ENCODE results near the gene CCN5. TPM values are rescaled to one million over a fixed set of nuclear protein-coding genes. Genes with fewer than 3 reads are reported as not detected.
"Not testable (repeated sequence)": the region's sequence is repeated elsewhere in the genome, so short reads cannot be mapped to it uniquely, and the experiment has no call there.

The CCN5 gene, protein sequence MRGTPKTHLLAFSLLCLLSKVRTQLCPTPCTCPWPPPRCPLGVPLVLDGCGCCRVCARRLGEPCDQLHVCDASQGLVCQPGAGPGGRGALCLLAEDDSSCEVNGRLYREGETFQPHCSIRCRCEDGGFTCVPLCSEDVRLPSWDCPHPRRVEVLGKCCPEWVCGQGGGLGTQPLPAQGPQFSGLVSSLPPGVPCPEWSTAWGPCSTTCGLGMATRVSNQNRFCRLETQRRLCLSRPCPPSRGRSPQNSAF
- not detected for total RNA-seq (ENCODE audit: unreplicated experiment)
- long read RNA-seq = 0 reads

DNA sequence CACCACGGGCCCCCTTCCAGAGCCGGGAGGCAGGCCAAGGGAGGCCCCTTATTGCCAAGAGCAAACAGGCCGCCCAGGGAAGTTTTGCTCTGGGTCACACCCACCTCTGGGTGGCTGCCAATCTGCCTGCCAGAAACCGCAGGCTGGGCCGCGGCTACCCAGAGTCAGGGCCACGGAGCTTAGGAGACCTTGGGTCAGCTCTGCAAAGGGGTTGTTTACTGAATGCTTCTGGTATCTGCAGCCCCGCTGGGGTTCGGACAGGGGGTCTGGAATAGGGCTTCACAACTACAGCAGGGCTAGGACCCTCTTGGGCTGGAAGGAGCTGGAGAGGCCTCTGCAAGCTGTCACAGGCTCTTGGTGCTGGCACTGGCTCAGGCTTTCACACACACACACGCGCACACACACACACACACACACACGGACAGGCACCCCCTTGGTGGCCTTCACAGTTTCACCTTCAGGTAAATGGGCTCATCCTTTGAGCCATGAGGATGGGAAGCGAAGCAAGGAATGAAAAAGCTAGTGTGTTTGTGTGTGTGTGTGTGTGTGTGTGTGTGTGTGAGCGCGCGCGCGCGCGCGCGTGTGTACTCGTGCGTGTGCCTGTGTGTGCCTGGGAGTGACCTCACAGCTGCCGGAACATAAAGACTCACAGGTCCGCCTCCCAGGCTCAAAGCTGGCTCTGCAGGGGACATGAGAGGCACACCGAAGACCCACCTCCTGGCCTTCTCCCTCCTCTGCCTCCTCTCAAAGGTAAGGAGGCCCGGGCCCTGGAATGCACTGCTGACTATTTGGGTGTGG is at the start of gene CCN5:
Gene CCN5, plus strand, starts transcription at position 669 of the 798 bp plus-strand sequence. Its CDS starts 22 bp downstream, at position 691.
- H3K4me1 Mint-ChIP-seq (ENCODE audit: low read depth, unreplicated experiment) = peaks cover 4% of the 10 kb centered on the region
- H3K27me3 Mint-ChIP-seq (ENCODE audit: unreplicated experiment) = peaks cover 3% of the 10 kb centered on the region
- TF ChIP-seq, protein P1, sequence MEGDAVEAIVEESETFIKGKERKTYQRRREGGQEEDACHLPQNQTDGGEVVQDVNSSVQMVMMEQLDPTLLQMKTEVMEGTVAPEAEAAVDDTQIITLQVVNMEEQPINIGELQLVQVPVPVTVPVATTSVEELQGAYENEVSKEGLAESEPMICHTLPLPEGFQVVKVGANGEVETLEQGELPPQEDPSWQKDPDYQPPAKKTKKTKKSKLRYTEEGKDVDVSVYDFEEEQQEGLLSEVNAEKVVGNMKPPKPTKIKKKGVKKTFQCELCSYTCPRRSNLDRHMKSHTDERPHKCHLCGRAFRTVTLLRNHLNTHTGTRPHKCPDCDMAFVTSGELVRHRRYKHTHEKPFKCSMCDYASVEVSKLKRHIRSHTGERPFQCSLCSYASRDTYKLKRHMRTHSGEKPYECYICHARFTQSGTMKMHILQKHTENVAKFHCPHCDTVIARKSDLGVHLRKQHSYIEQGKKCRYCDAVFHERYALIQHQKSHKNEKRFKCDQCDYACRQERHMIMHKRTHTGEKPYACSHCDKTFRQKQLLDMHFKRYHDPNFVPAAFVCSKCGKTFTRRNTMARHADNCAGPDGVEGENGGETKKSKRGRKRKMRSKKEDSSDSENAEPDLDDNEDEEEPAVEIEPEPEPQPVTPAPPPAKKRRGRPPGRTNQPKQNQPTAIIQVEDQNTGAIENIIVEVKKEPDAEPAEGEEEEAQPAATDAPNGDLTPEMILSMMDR (IDR thresholded peaks at IDR 0.05; ENCODE audit: partially characterized antibody, unreplicated experiment) = no peak
- H3K4me3 Mint-ChIP-seq (ENCODE audit: unreplicated experiment) = no peak within 1 kb of the TSS
- H3K27ac Mint-ChIP-seq (ENCODE audit: unreplicated experiment) = no peak within 1 kb of the TSS
- H3K36me3 Mint-ChIP-seq (ENCODE audit: unreplicated experiment) = no peaks in the 10 kb centered on the region
- peaks cover 3% of the 10 kb centered on the region for H3K9me3 Mint-ChIP-seq (ENCODE audit: unreplicated experiment)
- no peak for DNase-seq

DNA sequence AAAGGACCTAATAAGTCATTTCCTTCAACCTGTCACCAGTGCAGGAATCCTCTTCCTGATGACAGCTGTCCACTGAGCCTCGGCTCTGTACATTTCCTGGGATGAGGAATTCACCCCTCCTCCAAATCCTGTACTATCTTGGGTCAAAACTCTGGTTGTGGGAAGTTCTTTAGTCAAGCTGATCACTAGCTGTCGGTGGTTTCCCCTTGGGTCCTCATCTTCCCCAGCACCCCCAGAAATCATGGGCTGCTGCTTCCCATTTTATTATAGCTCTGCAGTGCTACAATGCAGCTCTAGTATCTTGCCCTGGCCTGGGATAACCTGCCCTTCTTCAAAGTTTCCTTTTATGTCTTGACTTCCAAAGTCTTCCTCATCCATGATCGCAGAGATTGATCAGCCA is 49.1 kb upstream of the CCN5 start:
- no peak overlapping the region for H3K4me3 Mint-ChIP-seq (ENCODE audit: unreplicated experiment)

DNA sequence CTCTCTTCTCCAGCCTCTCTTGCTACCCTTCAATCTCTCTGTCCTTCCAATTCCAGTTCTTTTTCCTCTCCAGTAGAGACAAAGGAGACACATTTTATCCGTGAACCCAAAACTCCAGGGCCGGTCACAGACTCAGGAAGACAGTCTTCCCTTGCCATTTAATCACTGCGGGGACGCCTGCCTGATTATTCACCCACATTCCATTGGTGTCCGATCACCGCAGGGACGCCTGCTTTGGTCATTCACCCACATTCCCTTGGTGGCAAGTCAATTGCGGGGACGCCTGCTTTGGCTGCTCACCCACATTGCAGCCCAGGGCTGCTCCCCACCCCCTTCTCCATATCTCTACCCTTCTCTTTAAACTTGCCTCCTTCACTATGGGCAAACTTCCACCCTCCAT is 44.3 kb upstream of the CCN5 start:
- not testable (repeated sequence) for H3K27ac Mint-ChIP-seq (ENCODE audit: unreplicated experiment); DNase-seq; H3K9me3 Mint-ChIP-seq (ENCODE audit: unreplicated experiment); H3K27me3 Mint-ChIP-seq (ENCODE audit: unreplicated experiment); H3K4me1 Mint-ChIP-seq (ENCODE audit: low read depth, unreplicated experiment); H3K4me3 Mint-ChIP-seq (ENCODE audit: unreplicated experiment); H3K36me3 Mint-ChIP-seq (ENCODE audit: unreplicated experiment)

More for the DNA sequence above, 49.1 kb upstream of the CCN5 start:
- no peak for DNase-seq
- H3K9me3 Mint-ChIP-seq (ENCODE audit: unreplicated experiment) = no peaks in the 10 kb centered on the region
- no peaks in the 10 kb centered on the region for H3K36me3 Mint-ChIP-seq (ENCODE audit: unreplicated experiment)
- no peak overlapping the region for H3K27ac Mint-ChIP-seq (ENCODE audit: unreplicated experiment)
- H3K27me3 Mint-ChIP-seq (ENCODE audit: unreplicated experiment) = no peaks in the 10 kb centered on the region
- TF ChIP-seq, protein P1 (IDR thresholded peaks at IDR 0.05; ENCODE audit: partially characterized antibody, unreplicated experiment) = no peak
- no peaks in the 10 kb centered on the region for H3K4me1 Mint-ChIP-seq (ENCODE audit: low read depth, unreplicated experiment)

DNA sequence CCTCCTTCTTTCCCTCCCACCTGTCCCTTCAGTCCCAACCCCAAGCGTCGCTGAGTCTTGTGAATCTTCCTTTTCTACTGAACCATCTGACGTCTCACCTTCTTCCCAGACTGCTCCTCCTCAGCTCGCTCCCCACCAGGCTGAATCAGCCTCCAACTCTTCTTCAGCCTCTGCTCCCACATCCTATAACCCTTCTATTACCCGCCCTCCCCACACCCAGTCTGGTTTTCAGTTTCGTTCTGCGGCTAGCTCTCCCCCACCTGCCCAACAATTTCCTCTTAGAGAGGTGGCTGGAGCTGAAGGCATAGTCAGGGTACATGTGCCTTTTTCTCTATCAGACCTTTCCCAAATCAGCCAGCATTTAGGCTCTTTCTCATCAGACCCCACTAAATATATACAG is 43.6 kb upstream of the CCN5 start:
- not testable (repeated sequence) for H3K4me1 Mint-ChIP-seq (ENCODE audit: low read depth, unreplicated experiment); DNase-seq; H3K9me3 Mint-ChIP-seq (ENCODE audit: unreplicated experiment); H3K4me3 Mint-ChIP-seq (ENCODE audit: unreplicated experiment); H3K27ac Mint-ChIP-seq (ENCODE audit: unreplicated experiment); H3K36me3 Mint-ChIP-seq (ENCODE audit: unreplicated experiment); H3K27me3 Mint-ChIP-seq (ENCODE audit: unreplicated experiment)

DNA sequence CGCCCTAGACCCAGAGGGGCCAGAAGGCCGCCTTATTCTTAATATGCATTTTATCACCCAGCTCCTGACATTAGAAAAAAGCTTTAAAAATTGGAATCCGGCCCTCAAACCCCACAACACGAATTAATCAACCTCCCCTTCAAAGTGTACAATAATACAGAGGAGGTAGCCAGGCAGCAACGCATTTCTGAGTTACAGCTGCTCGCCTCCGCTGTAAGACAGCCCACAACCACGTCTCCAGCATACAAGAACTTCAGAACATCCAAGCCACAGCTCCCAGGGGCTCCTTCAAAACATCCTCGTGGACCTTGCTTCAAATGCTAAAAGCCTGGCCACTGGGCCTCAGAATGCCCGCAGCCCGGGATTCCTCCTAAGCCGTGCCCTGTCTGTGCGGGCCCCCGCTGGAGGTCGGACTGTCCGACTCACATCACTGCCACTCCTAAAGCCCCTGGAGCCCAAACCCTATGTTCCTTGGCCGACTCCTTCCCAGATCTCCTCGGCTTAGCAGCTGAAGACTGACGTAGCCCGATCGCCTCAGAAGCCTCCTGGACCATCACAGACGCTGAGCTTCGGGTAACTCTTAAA is 42.8 kb upstream of the CCN5 start:
- H3K27ac Mint-ChIP-seq (ENCODE audit: unreplicated experiment); H3K4me3 Mint-ChIP-seq (ENCODE audit: unreplicated experiment); H3K4me1 Mint-ChIP-seq (ENCODE audit: low read depth, unreplicated experiment); H3K9me3 Mint-ChIP-seq (ENCODE audit: unreplicated experiment); H3K36me3 Mint-ChIP-seq (ENCODE audit: unreplicated experiment); H3K27me3 Mint-ChIP-seq (ENCODE audit: unreplicated experiment); DNase-seq: not testable (repeated sequence)

DNA sequence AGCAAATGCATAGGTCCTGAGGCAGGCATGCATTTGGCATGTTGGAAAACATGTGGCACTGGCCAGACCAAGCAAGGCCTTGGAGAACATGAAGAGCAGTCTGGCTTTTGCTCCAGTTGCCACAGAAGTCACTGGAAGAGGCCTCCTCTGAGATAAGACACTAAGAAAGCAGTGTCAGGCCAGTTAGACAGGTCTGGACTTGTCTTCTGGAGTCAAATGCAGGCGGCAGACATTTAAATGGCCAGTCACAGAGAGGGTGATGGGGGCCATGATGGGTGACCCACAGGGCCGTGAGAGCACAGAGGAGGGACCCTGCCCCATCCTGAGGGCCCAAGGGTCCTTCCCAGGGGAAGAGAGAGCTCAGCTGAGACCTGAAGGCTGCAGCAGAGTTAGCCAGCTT is 36.9 kb upstream of the CCN5 start:
- Mint-ChIP-seq H3K27me3 (ENCODE audit: unreplicated experiment) (peaks cover 2% of the 10 kb centered on the region), H3K4me3 (ENCODE audit: unreplicated experiment) (peak overlapping the region; percentile 9), H3K27ac (ENCODE audit: unreplicated experiment) (peak overlapping the region; percentile 90), H3K9me3 (ENCODE audit: unreplicated experiment) (peaks cover 3% of the 10 kb centered on the region), H3K36me3 (ENCODE audit: unreplicated experiment) (no peaks in the 10 kb centered on the region), H3K4me1 (ENCODE audit: low read depth, unreplicated experiment) (peaks cover 10% of the 10 kb centered on the region)
- DNase-seq = no peak
- TF ChIP-seq, protein P1 (IDR thresholded peaks at IDR 0.05; ENCODE audit: partially characterized antibody, unreplicated experiment) = no peak

Data from glutamatergic neuron (in vitro differentiated cells).